ENCODE data around the gene KANSL1.

Gene KANSL1

GRCh38 chr17:46201491-46201890 lies 8.3 kb upstream of the KANSL1 start:
- peaks cover 0 to 6% (median 0%) of the 10 kb centered on the region in 5 donors for H3K4me1 ChIP-seq (ENCODE audit: control insufficient read depth in 5 of 5, insufficient read depth in 5 of 5, low read length in 5 of 5)
- H3K9ac ChIP-seq (ENCODE audit: low read length in 5 of 5) = no peak overlapping the region
- no peak overlapping the region for H3K4me3 ChIP-seq (ENCODE audit: low read depth in 1 of 5, low read length in 5 of 5)
- peaks cover 0 to 4% (median 0%) of the 10 kb centered on the region in 5 donors for H3K36me3 ChIP-seq (ENCODE audit: control insufficient read depth in 5 of 5, insufficient read depth in 5 of 5, low read length in 5 of 5)
- peaks cover 0 to 9% (median 4%) of the 10 kb centered on the region in 5 donors for H3K9me3 ChIP-seq (ENCODE audit: control insufficient read depth in 5 of 5, low read length in 5 of 5)
- H3K27ac ChIP-seq (ENCODE audit: low read depth, low read length) = no peak overlapping the region
- no peaks in the 10 kb centered on the region for H3K27me3 ChIP-seq (ENCODE audit: control insufficient read depth in 5 of 5, insufficient read depth in 4 of 5, low read length in 5 of 5)

- H3K4me3 ChIP-seq (ENCODE audit: low read depth in 1 of 5, low read length in 5 of 5) = no peak overlapping the region
- no peaks in the 10 kb centered on the region for H3K27me3 ChIP-seq (ENCODE audit: control insufficient read depth in 5 of 5, insufficient read depth in 4 of 5, low read length in 5 of 5)
- H3K27ac ChIP-seq (ENCODE audit: low read depth, low read length) = no peak overlapping the region
- peaks cover 0 to 4% (median 0%) of the 10 kb centered on the region in 5 donors for H3K36me3 ChIP-seq (ENCODE audit: control insufficient read depth in 5 of 5, insufficient read depth in 5 of 5, low read length in 5 of 5)
- H3K9ac ChIP-seq (ENCODE audit: low read length in 5 of 5) = no peak overlapping the region
- no peaks in the 10 kb centered on the region for H3K9me3 ChIP-seq (ENCODE audit: control insufficient read depth in 5 of 5, low read length in 5 of 5)
- H3K4me1 ChIP-seq (ENCODE audit: control insufficient read depth in 5 of 5, insufficient read depth in 5 of 5, low read length in 5 of 5) = peaks cover 0 to 9% (median 4%) of the 10 kb centered on the region in 5 donors
These were observed 7.0 kb upstream of the KANSL1 start for GRCh38 chr17:46200197-46200596.

- Histone ChIP-seq H3K9ac (ENCODE audit: low read length in 5 of 5) (peak overlapping the region in 2 of 5 donors; percentile 20 to 28), H3K36me3 (ENCODE audit: control insufficient read depth in 5 of 5, insufficient read depth in 5 of 5, low read length in 5 of 5) (peaks cover 0 to 4% (median 0%) of the 10 kb centered on the region in 5 donors), H3K4me1 (ENCODE audit: control insufficient read depth in 5 of 5, insufficient read depth in 5 of 5, low read length in 5 of 5) (peaks cover 0 to 17% (median 11%) of the 10 kb centered on the region in 5 donors), H3K27ac (ENCODE audit: low read depth, low read length) (no peak overlapping the region), H3K27me3 (ENCODE audit: control insufficient read depth in 5 of 5, insufficient read depth in 4 of 5, low read length in 5 of 5) (no peaks in the 10 kb centered on the region), H3K9me3 (ENCODE audit: control insufficient read depth in 5 of 5, low read length in 5 of 5) (no peaks in the 10 kb centered on the region), H3K4me3 (ENCODE audit: low read depth in 1 of 5, low read length in 5 of 5) (no peak overlapping the region)
These were observed 6.2 kb upstream of the KANSL1 start for GRCh38 chr17:46199379-46199778.

GRCh38 chr17:46198233-46198632 lies 5.0 kb upstream of the KANSL1 start:
- Histone ChIP-seq H3K9me3 (ENCODE audit: control insufficient read depth in 5 of 5, low read length in 5 of 5) (no peaks in the 10 kb centered on the region), H3K27me3 (ENCODE audit: control insufficient read depth in 5 of 5, insufficient read depth in 4 of 5, low read length in 5 of 5) (no peaks in the 10 kb centered on the region), H3K4me1 (ENCODE audit: control insufficient read depth in 5 of 5, insufficient read depth in 5 of 5, low read length in 5 of 5) (peaks cover 0 to 23% (median 14%) of the 10 kb centered on the region in 5 donors), H3K27ac (ENCODE audit: low read depth, low read length) (no peak overlapping the region), H3K36me3 (ENCODE audit: control insufficient read depth in 5 of 5, insufficient read depth in 5 of 5, low read length in 5 of 5) (peaks cover 0 to 4% (median 0%) of the 10 kb centered on the region in 5 donors), H3K4me3 (ENCODE audit: low read depth in 1 of 5, low read length in 5 of 5) (no peak overlapping the region), H3K9ac (ENCODE audit: low read length in 5 of 5) (no peak overlapping the region)

GRCh38 chr17:46197530-46197929 lies 4.3 kb upstream of the KANSL1 start:
- H3K4me3 ChIP-seq (ENCODE audit: low read depth in 1 of 5, low read length in 5 of 5) = no peak overlapping the region
- no peaks in the 10 kb centered on the region for H3K27me3 ChIP-seq (ENCODE audit: control insufficient read depth in 5 of 5, insufficient read depth in 4 of 5, low read length in 5 of 5)
- no peak overlapping the region for H3K9ac ChIP-seq (ENCODE audit: low read length in 5 of 5)
- H3K36me3 ChIP-seq (ENCODE audit: control insufficient read depth in 5 of 5, insufficient read depth in 5 of 5, low read length in 5 of 5) = peaks cover 0 to 4% (median 0%) of the 10 kb centered on the region in 5 donors
- H3K27ac ChIP-seq (ENCODE audit: low read depth, low read length) = no peak overlapping the region
- H3K9me3 ChIP-seq (ENCODE audit: control insufficient read depth in 5 of 5, low read length in 5 of 5) = no peaks in the 10 kb centered on the region
- H3K4me1 ChIP-seq (ENCODE audit: control insufficient read depth in 5 of 5, insufficient read depth in 5 of 5, low read length in 5 of 5) = peaks cover 0 to 23% (median 14%) of the 10 kb centered on the region in 5 donors

- H3K27me3 ChIP-seq (ENCODE audit: control insufficient read depth in 5 of 5, insufficient read depth in 4 of 5, low read length in 5 of 5) = no peaks in the 10 kb centered on the region
- no peak overlapping the region for H3K4me3 ChIP-seq (ENCODE audit: low read depth in 1 of 5, low read length in 5 of 5)
- peaks cover 0 to 28% (median 22%) of the 10 kb centered on the region in 5 donors for H3K4me1 ChIP-seq (ENCODE audit: control insufficient read depth in 5 of 5, insufficient read depth in 5 of 5, low read length in 5 of 5)
- H3K36me3 ChIP-seq (ENCODE audit: control insufficient read depth in 5 of 5, insufficient read depth in 5 of 5, low read length in 5 of 5) = peaks cover 0 to 4% (median 0%) of the 10 kb centered on the region in 5 donors
- no peaks in the 10 kb centered on the region for H3K9me3 ChIP-seq (ENCODE audit: control insufficient read depth in 5 of 5, low read length in 5 of 5)
- no peak overlapping the region for H3K27ac ChIP-seq (ENCODE audit: low read depth, low read length)
- no peak overlapping the region for H3K9ac ChIP-seq (ENCODE audit: low read length in 5 of 5)
These were observed 2.9 kb upstream of the KANSL1 start for GRCh38 chr17:46195939-46196716.

GRCh38 chr17:46195217-46195855 lies 2.1 kb upstream of the KANSL1 start:
- peaks cover 0 to 35% (median 30%) of the 10 kb centered on the region in 5 donors for H3K4me1 ChIP-seq (ENCODE audit: control insufficient read depth in 5 of 5, insufficient read depth in 5 of 5, low read length in 5 of 5)

GRCh38 chr17:46194393-46195216 lies 1.4 kb upstream of the KANSL1 start:
- H3K4me3 ChIP-seq (ENCODE audit: low read depth in 1 of 5, low read length in 5 of 5) = peak overlapping the region; percentile 70 to 95 (median 93)
- H3K36me3 ChIP-seq (ENCODE audit: control insufficient read depth in 5 of 5, insufficient read depth in 5 of 5, low read length in 5 of 5) = peaks cover 0 to 4% (median 0%) of the 10 kb centered on the region in 5 donors
- H3K4me1 ChIP-seq (ENCODE audit: control insufficient read depth in 5 of 5, insufficient read depth in 5 of 5, low read length in 5 of 5) = peaks cover 0 to 43% (median 35%) of the 10 kb centered on the region in 5 donors
- H3K27me3 ChIP-seq (ENCODE audit: control insufficient read depth in 5 of 5, insufficient read depth in 4 of 5, low read length in 5 of 5) = no peaks in the 10 kb centered on the region
- peak overlapping the region; percentile 91 for H3K27ac ChIP-seq (ENCODE audit: low read depth, low read length)
- H3K9ac ChIP-seq (ENCODE audit: low read length in 5 of 5) = peak overlapping the region in 4 of 5 donors; percentile 70 to 96 (median 90)
- no peaks in the 10 kb centered on the region for H3K9me3 ChIP-seq (ENCODE audit: control insufficient read depth in 5 of 5, low read length in 5 of 5)

More at GRCh38 chr17:46195217-46195855, 2.1 kb upstream of the KANSL1 start:
- Histone ChIP-seq H3K9me3 (ENCODE audit: control insufficient read depth in 5 of 5, low read length in 5 of 5) (no peaks in the 10 kb centered on the region), H3K9ac (ENCODE audit: low read length in 5 of 5) (peak overlapping the region in 1 of 5 donors; percentile 96), H3K27me3 (ENCODE audit: control insufficient read depth in 5 of 5, insufficient read depth in 4 of 5, low read length in 5 of 5) (no peaks in the 10 kb centered on the region), H3K4me3 (ENCODE audit: low read depth in 1 of 5, low read length in 5 of 5) (no peak overlapping the region), H3K27ac (ENCODE audit: low read depth, low read length) (no peak overlapping the region), H3K36me3 (ENCODE audit: control insufficient read depth in 5 of 5, insufficient read depth in 5 of 5, low read length in 5 of 5) (peaks cover 0 to 4% (median 0%) of the 10 kb centered on the region in 5 donors)

GRCh38 chr17:46193626-46194392 lies 580 bp upstream of the KANSL1 start:
- H3K9ac ChIP-seq (ENCODE audit: low read length in 5 of 5) = peak overlapping the region; percentile 84 to 96 (median 93)
- peaks cover 0 to 46% (median 41%) of the 10 kb centered on the region in 5 donors for H3K4me1 ChIP-seq (ENCODE audit: control insufficient read depth in 5 of 5, insufficient read depth in 5 of 5, low read length in 5 of 5)
- H3K9me3 ChIP-seq (ENCODE audit: control insufficient read depth in 5 of 5, low read length in 5 of 5) = no peaks in the 10 kb centered on the region
- H3K4me3 ChIP-seq (ENCODE audit: low read depth in 1 of 5, low read length in 5 of 5) = peak overlapping the region; percentile 73 to 95 (median 93)
- peak overlapping the region; percentile 91 for H3K27ac ChIP-seq (ENCODE audit: low read depth, low read length)
- no peaks in the 10 kb centered on the region for H3K27me3 ChIP-seq (ENCODE audit: control insufficient read depth in 5 of 5, insufficient read depth in 4 of 5, low read length in 5 of 5)
- H3K36me3 ChIP-seq (ENCODE audit: control insufficient read depth in 5 of 5, insufficient read depth in 5 of 5, low read length in 5 of 5) = peaks cover 0 to 4% (median 0%) of the 10 kb centered on the region in 5 donors

Measured in subcutaneous abdominal adipose tissue (tissue), 5 donors.